ENCODE results near the gene HDAC4. TPM values are rescaled to one million over a fixed set of nuclear protein-coding genes. Genes with fewer than 3 reads are reported as not detected.

Gene HDAC4
- total and polyA plus RNA-seq, 2 of the 8 experiments (the other 6 are each of a cell fraction or from before 2014, with no cell fraction given): 15.4 to 31.5 TPM

DNA sequence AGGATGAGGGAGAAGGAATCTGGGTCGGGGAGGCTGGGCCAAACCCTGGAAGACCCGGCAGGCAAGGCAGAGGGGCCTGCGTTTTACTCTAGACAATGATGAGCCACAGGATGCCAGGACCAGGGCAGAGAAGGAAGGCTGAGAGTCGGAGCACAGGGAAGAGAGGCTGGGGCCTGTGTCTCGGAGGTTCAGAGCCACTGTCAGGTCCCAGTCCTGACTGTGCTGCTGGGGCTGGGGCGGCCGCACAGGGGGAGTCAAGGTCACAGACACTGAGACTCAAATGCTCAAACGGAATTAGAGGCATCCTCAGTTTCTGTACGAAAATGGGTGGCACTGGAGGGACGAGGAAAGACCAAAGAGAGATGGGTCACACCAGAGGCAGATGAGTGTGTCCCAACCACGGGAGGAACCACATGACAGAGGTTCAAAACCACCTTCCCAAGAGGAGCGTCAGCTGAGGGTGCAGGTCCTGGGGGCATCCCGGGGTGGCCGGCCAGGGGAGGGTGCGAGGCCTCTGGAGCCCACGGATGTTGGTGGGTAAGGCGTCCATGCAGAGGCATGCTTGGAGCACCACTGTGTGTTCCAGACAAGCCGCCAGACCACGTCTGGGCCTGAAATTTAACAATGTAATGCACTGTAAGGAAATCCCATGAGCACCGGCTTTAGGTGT is 14.7 kb downstream of the HDAC4 start:
- H3K9ac ChIP-seq (replicated peaks in 1 of 4; ENCODE audit: extremely low read depth in 1 of 4, low read depth in 3 of 4, low read length in 3 of 4): no peak overlapping the region
- peaks cover 25 to 29% of the 10 kb centered on the region in 2 experiments for H4K20me1 ChIP-seq (replicated peaks in 1 of 2; ENCODE audit: control insufficient read depth in 1 of 2, insufficient read depth in 2 of 2, low read length in 2 of 2)
- H3K56ac ChIP-seq (replicated peaks; ENCODE audit: insufficient read length, low read depth, low read length): no peak overlapping the region
- POLR2A ChIA-PET (ENCODE audit: partially characterized antibody): interaction anchor here (1.4 kb wide), 1 partner anchor 15 kb away, joined by 6 read pairs; the partner anchor contains the start of gene HDAC4
- no peak overlapping the region for H3K27ac ChIP-seq (ENCODE audit: low read depth, low read length)
- H2BK120ac ChIP-seq (replicated peaks; ENCODE audit: low read depth, low read length): no peak overlapping the region
- no peak overlapping the region for H3K4ac ChIP-seq (replicated peaks; ENCODE audit: insufficient read length, low read depth, low read length)
- peaks cover 27% of the 10 kb centered on the region for H3K79me1 ChIP-seq (ENCODE audit: low read depth, low read length)
- H2AK5ac ChIP-seq (ENCODE audit: low read depth, low read length): no peak overlapping the region; the same call in 1 of the 2 replicates
- no peak overlapping the region for H4K91ac ChIP-seq (replicated peaks; ENCODE audit: insufficient read length, low read length)
- H2BK12ac ChIP-seq (ENCODE audit: low read depth, low read length): no peak overlapping the region
- no peaks in the 10 kb centered on the region for H3K27me3 ChIP-seq (replicated peaks in 1 of 4; ENCODE audit: control insufficient read depth in 3 of 4, extremely low read depth in 1 of 4, insufficient read depth in 3 of 4, low read length in 3 of 4)
- H3K79me2 ChIP-seq (ENCODE audit: control insufficient read depth in 1 of 2, insufficient read depth in 2 of 2, low read length in 2 of 2): peaks cover 0 to 84% of the 10 kb centered on the region in 2 experiments; a peak in 3 of 4 replicates
- WGBS, 2 experiments (ENCODE audit: extremely low coverage in 1 of 2, insufficient coverage in 1 of 2, insufficient read length in 1 of 2, insufficient replicate concordance in 2 of 2, low coverage in 1 of 2, low lambda C conversion rate in 2 of 2, missing lambda C conversion rate in 1 of 2): 93% methylated on average over 19 of the region's 20 CpGs; no CpG with 5 or more reads in 1 of the 2 experiments
- no peaks in the 10 kb centered on the region for H3K9me3 ChIP-seq (ENCODE audit: insufficient read depth in 2 of 2, low read depth in 1 of 2, low read length in 1 of 2)
- TF ChIP-seq GABPA (IDR thresholded peaks at IDR 0.05; ENCODE audit: borderline replicate concordance, insufficient read depth, low read length) (no peak), RBBP5 (IDR thresholded peaks at IDR 0.05; ENCODE audit: borderline replicate concordance, low read depth, low read length) (no peak), SRF (IDR thresholded peaks at IDR 0.05; ENCODE audit: low read depth, low read length) (no peak), SP1 (IDR thresholded peaks at IDR 0.05; ENCODE audit: low read depth, low read length) (no peak), RFX5 (IDR thresholded peaks at IDR 0.05; ENCODE audit: borderline replicate concordance, low read depth, low read length) (no peak), BRCA1 (IDR thresholded peaks at IDR 0.05; ENCODE audit: low read depth, low read length) (no peak), MAFK (IDR thresholded peaks at IDR 0.05; ENCODE audit: low read depth, low read length) (no peak), SIX5 (IDR thresholded peaks at IDR 0.05; ENCODE audit: low read depth, low read length) (no peak), CEBPB (IDR thresholded peaks at IDR 0.05; ENCODE audit: low read depth, low read length) (no peak), CBX5 (IDR thresholded peaks at IDR 0.05; ENCODE audit: low read depth, low read length) (no peak), YY1 (IDR thresholded peaks at IDR 0.05; ENCODE audit: low read depth, low read length) (no peak), GTF2F1 (IDR thresholded peaks at IDR 0.05; ENCODE audit: borderline replicate concordance, low read depth, low read length) (no peak)
- H4K8ac ChIP-seq (ENCODE audit: extremely low read depth, insufficient read depth, low read length): no peak overlapping the region; the same call in 1 of the 2 replicates
- CTCF ChIA-PET (ENCODE audit: partially characterized antibody): interaction anchor here (0.5 to 1.3 kb wide), 3 partner anchors 13 to 650 kb away, joined by 3 to 4 read pairs (median 3); no protein-coding TSS in a partner anchor
- no peak overlapping the region; the same call in 1 of the 2 replicates for H3K18ac ChIP-seq (ENCODE audit: extremely low read depth, low read length)
- FAIRE-seq: no peak
- H3K14ac ChIP-seq (ENCODE audit: insufficient read length): no peak overlapping the region
- no peak overlapping the region for H3K4me2 ChIP-seq (ENCODE audit: insufficient read depth in 1 of 2, low read depth in 2 of 2, low read length in 2 of 2)
- H3K4me1 ChIP-seq (replicated peaks in 1 of 4; ENCODE audit: control insufficient read depth in 3 of 4, insufficient read depth in 4 of 4, low read length in 3 of 4): peaks cover 8 to 28% (median 15%) of the 10 kb centered on the region in 4 experiments
- no peak overlapping the region for H3K4me3 ChIP-seq (ENCODE audit: extremely low read depth in 1 of 4, insufficient read depth in 2 of 4, low read depth in 3 of 4, low read length in 4 of 4)
- no peak overlapping the region for H4K5ac ChIP-seq (ENCODE audit: insufficient read length, low read depth, low read length)
- no peak for DNase-seq (ENCODE audit: low read depth in 1 of 2, low spot score in 2 of 2)
- no peak overlapping the region; the same call in 1 of the 2 replicates for H2BK5ac ChIP-seq (ENCODE audit: low read depth, low read length)
- no peak overlapping the region for H3K23ac ChIP-seq (ENCODE audit: insufficient read length)
- H2AFZ ChIP-seq (ENCODE audit: low read length): no peak overlapping the region
- no peak overlapping the region for H2BK20ac ChIP-seq (ENCODE audit: low read length)
- no peak overlapping the region for H2BK15ac ChIP-seq (ENCODE audit: low read length)
- H3K23me2 ChIP-seq (ENCODE audit: low read depth, low read length): no peaks in the 10 kb centered on the region
- no peaks in the 10 kb centered on the region; a peak in 2 of 8 replicates for H3K36me3 ChIP-seq (ENCODE audit: control insufficient read depth in 2 of 4, insufficient read depth in 4 of 4, low read length in 3 of 4)

All from H1 (cell line).